C4-2B (cell line): Measurements from ENCODE around the gene STING1.

Experiments
- CTCF ChIP-seq: fragments of 450-650 bp; conservative IDR thresholded peaks from 2 replicates; pipeline ENCODE4 v1.5.1; 2017; ENCODE audit warnings: mild to moderate bottlenecking
- ZFX ChIP-seq: fragments of 450-650 bp; IDR thresholded peaks from 2 replicates; pipeline ENCODE4 v1.6.1; 2017

GRCh38 chr5:139481580-139482049, 943 bp downstream of the STING1 start:
- no peak for TF ChIP-seq CTCF
- no peak for TF ChIP-seq ZFX
